IMR-90 (cell line): ENCODE measurements around the gene CALU. TPM values are rescaled to one million over a fixed set of nuclear protein-coding genes. Genes with fewer than 3 reads are reported as not detected.

Source experiments
- ATAC-seq: fragments of 200-7000 bp; cut with Tn5 transposase; 2 replicates; pipeline ENCODE4 v1.9.1; 2020; ENCODE audit warnings: low read depth, mild to moderate bottlenecking, moderate library complexity
- BruUV-seq: library from RNA; stranded (reverse); fragments of 400-500 nt; replicated peaks from 2 replicates; lab custom pipeline; 2021; lab: Mats Ljungman, UMichigan
- CTCF ChIA-PET: fragments of 300-600 bp; formaldehyde crosslinking; extraction: SDS; loops from one replicate; lab custom pipeline; 2021; ENCODE audit warnings: antibody characterized with exemption; lab: Yijun Ruan, JAX
- POLR2A ChIA-PET: fragments of 300-600 bp; sonication (Branson Sonifier 250); formaldehyde crosslinking; loops from one replicate; lab custom pipeline; 2022; ENCODE audit warnings: antibody characterized with exemption; ENCODE audit not compliant: unreplicated experiment; lab: Charles Lee
- DNase-seq: peaks from one replicate; pipeline ENCODE4 v3.0.0; 2013
- H2AFZ ChIP-seq: replicated peaks from 2 replicates; pipeline ENCODE3; 2013; ENCODE audit warnings: low read length, mild to moderate bottlenecking; ENCODE audit not compliant: poor library complexity
- H2AK5ac ChIP-seq: 2 replicates; pipeline ENCODE4 v1.6.1; 2013; ENCODE audit warnings: low read depth, low read length, inconsistent platforms
- H2AK9ac ChIP-seq: replicated peaks from 2 replicates; pipeline ENCODE3; 2013; ENCODE audit warnings: mild to moderate bottlenecking, low read depth, low read length, moderate library complexity; ENCODE audit not compliant: poor library complexity
- H2BK120ac ChIP-seq: 2 replicates; pipeline ENCODE4 v1.6.1; 2013; ENCODE audit warnings: low read depth, low read length, inconsistent platforms
- H2BK15ac ChIP-seq: 3 replicates; pipeline ENCODE4 v1.6.1; 2013; ENCODE audit warnings: low read depth, low read length, inconsistent platforms
- H2BK20ac ChIP-seq: 2 replicates; pipeline ENCODE4 v1.6.1; 2013; ENCODE audit warnings: low read depth, mild to moderate bottlenecking, inconsistent platforms, low read length, moderate library complexity
- H2BK5ac ChIP-seq: 2 replicates; pipeline ENCODE4 v1.6.1; 2013; ENCODE audit warnings: mild to moderate bottlenecking, low read depth, low read length, inconsistent platforms; ENCODE audit not compliant: poor library complexity, severe bottlenecking
- H3K14ac ChIP-seq: replicated peaks from 2 replicates; pipeline ENCODE4 v1.6.1; 2013; ENCODE audit warnings: low read depth, low read length, inconsistent platforms
- H3K18ac ChIP-seq: 2 replicates; pipeline ENCODE4 v1.6.1; 2013; ENCODE audit warnings: low read depth, low read length, control low read depth
- H3K23ac ChIP-seq: 2 replicates; pipeline ENCODE4 v1.6.1; 2013; ENCODE audit warnings: low read depth, low read length, inconsistent platforms
- H3K27ac ChIP-seq: 2 replicates; pipeline ENCODE4 v1.5.1; 2013; ENCODE audit warnings: mild to moderate bottlenecking, control low read depth, low read length; ENCODE audit not compliant: insufficient read depth
- H3K27me3 ChIP-seq: 2 replicates; pipeline ENCODE4 v1.6.1; 2013; ENCODE audit warnings: low read length; ENCODE audit not compliant: control insufficient read depth, insufficient read depth
- H3K36me3 ChIP-seq: 2 replicates; pipeline ENCODE4 v1.6.1; 2013; ENCODE audit warnings: low read length, mixed read lengths; ENCODE audit not compliant: control insufficient read depth, insufficient read depth
- H3K4ac ChIP-seq: 2 replicates; pipeline ENCODE4 v1.6.1; 2013; ENCODE audit warnings: low read depth, low read length, inconsistent platforms
- H3K4me1 ChIP-seq: 2 replicates; pipeline ENCODE4 v1.6.1; 2013; ENCODE audit warnings: low read length, mixed read lengths; ENCODE audit not compliant: control insufficient read depth, insufficient read depth
- H3K4me2 ChIP-seq: 2 replicates; pipeline ENCODE4 v1.6.1; 2013; ENCODE audit warnings: low read depth, mild to moderate bottlenecking, control low read depth, low read length, moderate library complexity
- H3K4me3 ChIP-seq: 2 replicates; pipeline ENCODE4 v1.5.1; 2013; ENCODE audit warnings: low read depth, mild to moderate bottlenecking, control low read depth, low read length, moderate library complexity; ENCODE audit not compliant: insufficient read depth
- H3K56ac ChIP-seq: 2 replicates; pipeline ENCODE4 v1.6.1; 2013; ENCODE audit warnings: low read length, inconsistent platforms; ENCODE audit not compliant: insufficient read depth; ENCODE audit errors: extremely low read depth
- H3K79me1 ChIP-seq, 2 experiments: 2 replicates each; pipeline ENCODE4 v1.6.1; 2013; ENCODE audit warnings: low read length in 2 of 2, inconsistent platforms in 1 of 2, low read depth in 1 of 2
- H3K9ac ChIP-seq: 2 replicates; pipeline ENCODE4 v1.6.1; 2013; ENCODE audit warnings: low read depth, low read length, control low read depth
- H3K9me1 ChIP-seq: 2 replicates; pipeline ENCODE4 v1.6.1; 2013; ENCODE audit warnings: low read length, inconsistent platforms; ENCODE audit not compliant: insufficient read depth
- H3K9me3 ChIP-seq: 2 replicates; pipeline ENCODE4 v1.6.1; 2013; ENCODE audit warnings: low read length; ENCODE audit not compliant: control insufficient read depth, insufficient read depth
- H4K20me1 ChIP-seq: 2 replicates; pipeline ENCODE4 v1.6.1; 2013; ENCODE audit warnings: low read length, inconsistent platforms; ENCODE audit not compliant: insufficient read depth
- H4K5ac ChIP-seq: 2 replicates; pipeline ENCODE4 v1.6.1; 2013; ENCODE audit warnings: mild to moderate bottlenecking, low read depth, low read length, control low read depth
- H4K8ac ChIP-seq, 2 experiments: 2 replicates each; pipeline ENCODE4 v1.6.1; 2013; ENCODE audit warnings: low read depth in 2 of 2, low read length in 2 of 2, control low read depth in 1 of 2, inconsistent platforms in 1 of 2
- H4K91ac ChIP-seq: 2 replicates; pipeline ENCODE4 v1.6.1; 2013; ENCODE audit warnings: low read depth, low read length, inconsistent platforms; ENCODE audit not compliant: insufficient read depth
- BHLHE40 ChIP-seq: fragments of 150-350 bp; IDR thresholded peaks from 2 replicates; pipeline ENCODE4 v1.6.1; 2016; ENCODE audit warnings: mild to moderate bottlenecking, low read depth, low read length
- CEBPB ChIP-seq: IDR thresholded peaks from 2 replicates; pipeline ENCODE4 v1.6.1; 2012; ENCODE audit warnings: low read depth, low read length, improper control_type of control experiment
- CHD1 ChIP-seq: IDR thresholded peaks from 2 replicates; pipeline ENCODE4 v1.6.1; 2012; ENCODE audit warnings: low read depth, low read length, improper control_type of control experiment
- CTCF ChIP-seq: conservative IDR thresholded peaks from 2 replicates; pipeline ENCODE4 v1.5.1; 2012; ENCODE audit warnings: mild to moderate bottlenecking, low read depth, low read length, improper control_type of control experiment
- FOS ChIP-seq: fragments of 150-350 bp; IDR thresholded peaks from 2 replicates; pipeline ENCODE4 v1.6.1; 2016; ENCODE audit warnings: low read depth, low read length
- MAZ ChIP-seq: IDR thresholded peaks from 2 replicates; pipeline ENCODE4 v1.6.1; 2012; ENCODE audit warnings: low read depth, mild to moderate bottlenecking, low read length, improper control_type of control experiment, moderate library complexity, borderline replicate concordance
- RAD21 ChIP-seq: IDR thresholded peaks from 2 replicates; pipeline ENCODE4 v1.6.1; 2012; ENCODE audit warnings: low read length, improper control_type of control experiment
- WGBS, 2 experiments: methylation state at CpG; one replicate each; pipeline versions ENCODE4 v1.1.5 to v1.1.7; 2013; ENCODE audit warnings: missing lambda C conversion rate in 2 of 2; ENCODE audit not compliant: insufficient read length in 1 of 2; ENCODE audit errors: extremely low coverage in 2 of 2; 5-methylcytosine and 5-hydroxymethylcytosine counted together
- dilution Hi-C: fragments of 300-500 bp; cut with HindIII; formaldehyde crosslinking; loops from one replicate; pipeline ENCODE4 v1.14.3; 2018; ENCODE audit warnings: low sequenced_read_pairs; ENCODE audit not compliant: unreplicated experiment
- in situ Hi-C: fragments of 300-500 bp; cut with MboI; formaldehyde crosslinking; loops from 3 replicates; pipeline ENCODE4 v1.14.3; 2019; ENCODE audit warnings: low sequenced_read_pairs, inconsistent platforms, mixed read lengths
- intact Hi-C: fragments of 100-400 bp; cut with micrococcal nuclease; formaldehyde crosslinking; loops from 2 replicates; pipeline ENCODE4 v1.10.0; 2022
- polyA plus RNA-seq, 3 experiments: library from polyadenylated mRNA; depleted of rRNA; stranded (reverse); fragments of >200 nt; gene quantifications; 2 replicates each; pipeline ENCODE4 v1.2.3, GENCODE V29; 2012; ENCODE audit warnings: low replicate concordance in 1 of 3
- total RNA-seq: library from RNA; depleted of rRNA; stranded (reverse); fragments of >200 nt; gene quantifications from 2 replicates; pipeline ENCODE4 v1.2.3, GENCODE V29; 2012
- TF ChIP-seq, protein P1 (sequence below): fragments of 150-350 bp; IDR thresholded peaks from 2 replicates; pipeline ENCODE4 v1.6.1; 2016; ENCODE audit warnings: low read depth, mild to moderate bottlenecking, low read length, moderate library complexity, borderline replicate concordance

The CALU gene
- total and polyA plus RNA-seq, 2 of the 4 experiments (the other 2 are of a cell fraction) = 421 to 525 TPM

DNA sequence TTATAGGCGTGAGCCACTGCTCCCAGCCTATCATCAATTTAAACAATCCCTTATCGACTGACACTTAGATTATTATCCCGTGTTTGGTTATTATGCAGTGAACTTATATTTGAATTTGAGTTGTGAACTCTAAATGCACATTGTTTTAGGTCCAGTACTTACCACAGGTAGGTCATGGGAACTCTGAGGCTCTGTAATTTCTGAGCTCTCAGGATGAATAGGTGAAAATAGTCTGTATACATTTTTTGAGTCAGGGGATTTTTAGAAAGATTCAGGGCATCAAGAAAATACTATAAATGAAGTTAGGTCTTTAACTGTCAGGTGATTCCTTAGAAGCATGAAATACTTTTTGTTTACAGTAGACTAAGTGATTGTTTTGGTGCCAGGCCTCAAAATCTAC lies 61.4 kb downstream of the CALU start:
- Histone ChIP-seq H4K20me1 (no peaks in the 10 kb centered on the region), H4K8ac (no peak overlapping the region), H3K9me1 (peaks cover 2% of the 10 kb centered on the region; the same call in 1 of the 2 replicates), H2BK120ac (no peak overlapping the region), H3K4ac (no peak overlapping the region), H4K5ac (no peak overlapping the region), H3K56ac (no peak overlapping the region), H2AK5ac (no peak overlapping the region), H3K9me3 (no peaks in the 10 kb centered on the region), H3K27ac (no peak overlapping the region), H2BK15ac (no peak overlapping the region), H3K14ac (no peak overlapping the region), H2BK5ac (no peak overlapping the region), H3K27me3 (no peaks in the 10 kb centered on the region), H2BK20ac (no peak overlapping the region), H3K23ac (no peak overlapping the region), H3K36me3 (peaks cover 20% of the 10 kb centered on the region), H3K79me1 (no peaks in the 10 kb centered on the region), H3K4me1 (peaks cover 3% of the 10 kb centered on the region), H3K9ac (no peak overlapping the region), H3K4me3 (no peak overlapping the region), H3K18ac (no peak overlapping the region), H2AK9ac (no peak overlapping the region), H3K4me2 (no peak overlapping the region), H4K91ac (no peak overlapping the region), H2AFZ (no peak overlapping the region)
- no peak for ATAC-seq
- WGBS, 2 experiments = no CpG with 5 or more reads among the region's 3 CpGs
- ChIA-PET POLR2A (no interaction called here), CTCF (interaction anchor here (0.7 kb wide), 1 partner anchor 63 kb away, joined by 3 read pairs; no protein-coding TSS in a partner anchor)
- TF ChIP-seq MAZ (no peak), CEBPB (no peak), RAD21 (no peak), FOS (no peak), CHD1 (no peak), BHLHE40 (no peak), CTCF (no peak)
- TF ChIP-seq, protein P1, sequence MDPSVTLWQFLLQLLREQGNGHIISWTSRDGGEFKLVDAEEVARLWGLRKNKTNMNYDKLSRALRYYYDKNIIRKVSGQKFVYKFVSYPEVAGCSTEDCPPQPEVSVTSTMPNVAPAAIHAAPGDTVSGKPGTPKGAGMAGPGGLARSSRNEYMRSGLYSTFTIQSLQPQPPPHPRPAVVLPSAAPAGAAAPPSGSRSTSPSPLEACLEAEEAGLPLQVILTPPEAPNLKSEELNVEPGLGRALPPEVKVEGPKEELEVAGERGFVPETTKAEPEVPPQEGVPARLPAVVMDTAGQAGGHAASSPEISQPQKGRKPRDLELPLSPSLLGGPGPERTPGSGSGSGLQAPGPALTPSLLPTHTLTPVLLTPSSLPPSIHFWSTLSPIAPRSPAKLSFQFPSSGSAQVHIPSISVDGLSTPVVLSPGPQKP = no peak
- no TSS peak for BruUV-seq
- no peak for DNase-seq
- dilution Hi-C loops (no loop called here), in situ Hi-C loops (no loop called here), intact Hi-C loops (no loop called here)
